A549 (cell line): ENCODE results near the gene NPAS2. TPM values are rescaled to one million over a fixed set of nuclear protein-coding genes. Genes with fewer than 3 reads are reported as not detected.
A peak's percentile ranks its signal among the peaks of the same experiment; 100 is the strongest.

Experiments used
- ATAC-seq, 2 experiments: fragments of 200-7000 bp in 1 of 2; fragments of >200 bp in 1 of 2; cut with Nextera tagmentation in 1 of 2; cut with Tn5 transposase in 1 of 2; 3 replicates each; pipeline versions ENCODE4 v1.8.0 to v1.9.1; 2018 to 2020; ENCODE audit warnings: mild to moderate bottlenecking in 1 of 2, moderate library complexity in 1 of 2
- CTCF ChIA-PET: fragments of 300-600 bp; sonication (Branson Sonifier 250); formaldehyde crosslinking; extraction: SDS; loops from one replicate; lab custom pipeline; 2021; ENCODE audit warnings: antibody characterized with exemption, inconsistent platforms; lab: Yijun Ruan, JAX
- POLR2A ChIA-PET: fragments of 350-600 bp; formaldehyde crosslinking; extraction: SDS; loops from one replicate; lab custom pipeline; 2021; ENCODE audit warnings: antibody characterized with exemption, inconsistent platforms; lab: Yijun Ruan, JAX
- DNase-seq, 2 experiments: peaks; one replicate each; pipeline versions ENCODE4 v3.0.0 to v3.0.0-alpha.2; 2011 to 2016; ENCODE audit warnings: low read depth in 1 of 2, low spot score in 1 of 2
- FAIRE-seq: peaks from 2 replicates; lab custom pipeline; 2011; peaks lifted over from hg19 to GRCh38; lab: Jason Lieb, UNC
- H3K27ac ChIP-seq, 2 experiments: fragments of >200 bp; sonication (Bioruptor Twin); formaldehyde crosslinking; 3 replicates each; pipeline ENCODE4 v1.5.1; 2016 to 2017
- H3K4me1 ChIP-seq: fragments of >200 bp; sonication (Bioruptor Twin); formaldehyde crosslinking; 3 replicates; pipeline ENCODE4 v1.6.1; 2016
- H3K4me2 ChIP-seq: fragments of >200 bp; sonication (Bioruptor Twin); formaldehyde crosslinking; 3 replicates; pipeline ENCODE4 v1.6.1; 2016
- H3K4me3 ChIP-seq: fragments of >200 bp; sonication (Bioruptor Twin); formaldehyde crosslinking; 3 replicates; pipeline ENCODE4 v1.5.1; 2016
- H3K9me3 ChIP-seq: fragments of >200 bp; sonication (Bioruptor Twin); formaldehyde crosslinking; 3 replicates; pipeline ENCODE4 v1.6.1; 2016
- CBX2 ChIP-seq: fragments of 200-600 bp; sonication (generic); IDR thresholded peaks from 2 replicates; pipeline ENCODE4 v1.6.1; 2016; ENCODE audit warnings: low read depth, mild to moderate bottlenecking, borderline replicate concordance
- EHF ChIP-seq: fragments of 250-450 bp; sonication (Bioruptor Pico); IDR thresholded peaks from 2 replicates; pipeline ENCODE4 v1.5.0; 2020; ENCODE audit warnings: mild to moderate bottlenecking
- FOSB ChIP-seq: fragments of 250-450 bp; sonication (Bioruptor Pico); IDR thresholded peaks from 2 replicates; pipeline ENCODE4 v1.5.0; 2020; ENCODE audit warnings: mild to moderate bottlenecking, moderate library complexity
- FOXS1 ChIP-seq: fragments of 250-450 bp; sonication (Bioruptor Pico); IDR thresholded peaks from 2 replicates; pipeline ENCODE4 v1.5.0; 2020; ENCODE audit warnings: mild to moderate bottlenecking, moderate library complexity
- GATA3 ChIP-seq: IDR thresholded peaks from 2 replicates; pipeline ENCODE4 v1.6.1; 2012; ENCODE audit warnings: borderline replicate concordance
- HDAC2 ChIP-seq: fragments of 200-600 bp; sonication (generic); IDR thresholded peaks from 2 replicates; pipeline ENCODE4 v1.6.1; 2016
- HOXA7 ChIP-seq: fragments of 250-450 bp; sonication (Bioruptor Pico); IDR thresholded peaks from 2 replicates; pipeline ENCODE4 v1.5.0; 2020; ENCODE audit warnings: mild to moderate bottlenecking, moderate library complexity
- HOXB5 ChIP-seq: fragments of 250-450 bp; sonication (Bioruptor Pico); IDR thresholded peaks from 2 replicates; pipeline ENCODE4 v1.5.0; 2020; ENCODE audit warnings: mild to moderate bottlenecking, moderate library complexity
- JUNB ChIP-seq: fragments of >200 bp; sonication (Bioruptor Twin); formaldehyde crosslinking; IDR thresholded peaks from 2 replicates; pipeline ENCODE4 v1.6.1; 2016
- KDM1A ChIP-seq: fragments of 200-600 bp; sonication (generic); IDR thresholded peaks from 2 replicates; pipeline ENCODE4 v1.6.1; 2016; ENCODE audit warnings: low read depth, mild to moderate bottlenecking
- KDM5A ChIP-seq: fragments of 200-600 bp; sonication (generic); IDR thresholded peaks from 2 replicates; pipeline ENCODE4 v1.6.1; 2016; ENCODE audit warnings: antibody characterized with exemption, mild to moderate bottlenecking
- MAFK ChIP-seq: fragments of 450-650 bp; IDR thresholded peaks from 2 replicates; pipeline ENCODE4 v1.6.1; 2014; ENCODE audit not compliant: partially characterized antibody
- MAZ ChIP-seq: fragments of 150-350 bp; IDR thresholded peaks from 2 replicates; pipeline ENCODE4 v1.6.1; 2014; ENCODE audit warnings: antibody characterized with exemption, low read depth, low read length, borderline replicate concordance
- MYC ChIP-seq: IDR thresholded peaks from 2 replicates; pipeline ENCODE4 v1.6.1; 2012; ENCODE audit warnings: mild to moderate bottlenecking, inconsistent platforms, low read length, improper control_type of control experiment, borderline replicate concordance
- NPAS2 ChIP-seq: fragments of 250-450 bp; sonication (Bioruptor Pico); IDR thresholded peaks from 2 replicates; pipeline ENCODE4 v1.8.0; 2022; ENCODE audit warnings: mild to moderate bottlenecking, moderate library complexity, borderline replicate concordance
- POLR2AphosphoS2 ChIP-seq: conservative IDR thresholded peaks from 2 replicates; pipeline ENCODE4 v1.6.1; 2012; ENCODE audit warnings: low read length, improper control_type of control experiment, inconsistent platforms
- RAD21 ChIP-seq, 2 experiments: fragments of >200 bp in 1 of 2; sonication (Bioruptor Twin) in 1 of 2; formaldehyde crosslinking in 1 of 2; IDR thresholded peaks in 1 of 2; conservative IDR thresholded peaks in 1 of 2; 2 replicates in 1 of 2; 3 replicates in 1 of 2; pipeline ENCODE4 v1.6.1; 2012 to 2018; ENCODE audit warnings: inconsistent platforms in 1 of 2
- RCOR1 ChIP-seq: fragments of 150-350 bp; IDR thresholded peaks from 2 replicates; pipeline ENCODE4 v1.6.1; 2014; ENCODE audit warnings: antibody characterized with exemption, low read length, low read depth
- SREBF2 ChIP-seq: fragments of 450-650 bp; IDR thresholded peaks from 2 replicates; pipeline ENCODE4 v1.6.1; 2014; ENCODE audit warnings: mild to moderate bottlenecking, moderate library complexity
- ZC3H11A ChIP-seq: fragments of 450-650 bp; IDR thresholded peaks from 2 replicates; pipeline ENCODE4 v1.6.1; 2014; ENCODE audit warnings: antibody characterized with exemption, mild to moderate bottlenecking
- ZFP36 ChIP-seq: fragments of 450-650 bp; IDR thresholded peaks from 2 replicates; pipeline ENCODE4 v1.6.1; 2014; ENCODE audit warnings: borderline replicate concordance; ENCODE audit not compliant: partially characterized antibody
- WGBS: methylation state at CpG from one replicate; pipeline ENCODE4 v1.1.6; 2017; ENCODE audit errors: missing lambda C conversion rate; 5-methylcytosine and 5-hydroxymethylcytosine counted together
- polyA plus RNA-seq, 4 experiments: library from polyadenylated mRNA; depleted of rRNA in 3 of 4; stranded (reverse); fragments of >200 nt; fragmentation: RNase III in 1 of 4; extraction: RNeasy Plus Mini Kit Qiagen cat#74134 plus additional on column Dnase treatment in 1 of 4; gene quantifications; 2 replicates in 3 of 4; 3 replicates in 1 of 4; pipeline ENCODE4 v1.2.3, GENCODE V29; 2011 to 2017
- TF ChIP-seq, protein P1 (sequence below): fragments of 200-600 bp; sonication (generic); IDR thresholded peaks from 2 replicates; pipeline ENCODE4 v1.6.1; 2016; ENCODE audit warnings: antibody characterized with exemption, mild to moderate bottlenecking, moderate library complexity
- TF ChIP-seq, protein P2 (sequence below): fragments of >200 bp; sonication (Bioruptor Twin); formaldehyde crosslinking; IDR thresholded peaks from 3 replicates; pipeline ENCODE4 v1.6.1; 2016
- TF ChIP-seq, protein P3 (sequence below): fragments of >200 bp; sonication (Bioruptor Twin); formaldehyde crosslinking; IDR thresholded peaks from 3 replicates; pipeline ENCODE4 v1.5.1; 2016
- TF ChIP-seq, protein P4 (sequence below): IDR thresholded peaks from 2 replicates; pipeline ENCODE4 v1.6.1; 2012; ENCODE audit warnings: low read depth, borderline replicate concordance
- TF ChIP-seq, protein P5 (sequence below): fragments of 250-450 bp; sonication (Bioruptor Pico); IDR thresholded peaks from 2 replicates; pipeline ENCODE4 v1.5.0; 2020; ENCODE audit warnings: low read depth, mild to moderate bottlenecking, moderate library complexity
- TF ChIP-seq, protein P6 (sequence below): fragments of 250-450 bp; sonication (Bioruptor Pico); IDR thresholded peaks from 2 replicates; pipeline ENCODE4 v1.5.0; 2021; ENCODE audit warnings: mild to moderate bottlenecking, moderate library complexity, borderline replicate concordance

NPAS2 gene
- polyA plus RNA-seq, 2 of the 4 experiments (the other 2 are of a cell fraction), result 31.4 to 56.1 TPM

DNA sequence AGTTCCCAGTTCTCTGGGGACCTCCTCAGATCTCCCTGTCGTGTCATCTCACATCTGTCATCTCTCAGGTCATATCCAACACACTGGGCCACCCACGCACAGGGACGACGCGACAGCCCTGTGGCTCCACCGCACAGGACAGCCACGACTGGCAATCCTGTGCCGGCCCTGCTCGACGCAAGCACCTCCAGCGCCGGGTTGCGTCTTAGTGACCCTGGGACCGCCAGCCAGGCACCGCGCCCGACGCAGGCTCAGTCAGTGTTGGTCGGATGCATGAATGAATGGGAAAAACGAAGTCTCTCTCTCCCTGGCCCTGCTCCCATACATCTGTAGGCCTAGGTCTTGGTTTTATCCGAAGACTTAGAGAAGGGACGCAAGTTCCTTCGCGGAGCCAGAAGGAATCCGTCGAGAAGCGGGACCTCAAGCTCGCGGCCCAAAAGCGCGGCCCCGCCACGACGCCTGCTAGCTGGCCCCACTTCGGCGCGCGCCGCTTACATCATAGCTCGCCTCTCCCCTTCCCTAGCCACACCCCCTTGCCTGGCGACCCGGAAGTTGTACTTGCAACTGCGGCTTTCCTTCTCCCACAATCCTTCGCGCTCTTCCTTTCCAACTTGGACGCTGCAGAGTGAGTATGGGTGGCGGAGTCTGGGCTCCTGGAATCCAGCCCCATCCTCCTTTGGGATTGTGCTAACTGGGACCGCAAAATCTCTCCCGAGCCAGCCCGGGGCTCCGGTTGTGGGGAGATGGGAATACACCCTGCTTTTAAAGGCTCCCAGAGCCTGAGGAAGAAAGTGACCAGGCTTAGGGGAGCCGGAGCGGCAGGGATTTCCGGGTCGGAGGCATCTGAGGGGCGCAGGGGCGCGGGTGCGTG is 182.0 kb downstream of the NPAS2 start, which contains the start of gene RPL31:
Gene RPL31 (plus strand): TSS at position 599 of the 871 bp plus-strand sequence. CDS start 413 bp downstream, outside the sequence.
- FAIRE-seq, result no peak
- POLR2A ChIA-PET, result interaction anchor here (0.6 to 2.8 kb wide), 21 partner anchors 15 to 439 kb away, joined by 3 to 22 read pairs (median 5); partner anchors contain the start of genes CNOT11, PDCL3 and TBC1D8
- H3K4me2 ChIP-seq, result peak within 1 kb of the TSS; percentile 98
- peak within 1 kb of the TSS; percentile 71 for H3K4me3 ChIP-seq
- H3K4me1 ChIP-seq, result peaks cover 39% of the 10 kb centered on the region
- CTCF ChIA-PET, result interaction anchor here (0.5 to 3.7 kb wide), 8 partner anchors 11 to 407 kb away, joined by 3 to 17 read pairs (median 3); no protein-coding TSS in a partner anchor
- peak; percentile 85 to 88 for ATAC-seq
- WGBS, result 20% methylated on average over 48 of the region's 59 CpGs
- H3K9me3 ChIP-seq, result no peaks in the 10 kb centered on the region
- peak within 1 kb of the TSS; percentile 86 to 98 for H3K27ac ChIP-seq
- peak; percentile 94 to 98 for DNase-seq
- TF ChIP-seq FOSB (CRISPR knock-in tag) (no peak), ZC3H11A (no peak), MAFK (no peak), CBX2 (no peak), HOXA7 (CRISPR knock-in tag) (no peak), HOXB5 (peak; percentile 89; the same call in 1 of the 2 replicates), POLR2AphosphoS2 (no peak), RCOR1 (no peak), RAD21 (conservative IDR thresholded peaks at IDR 0.05 in 1 of 2, IDR thresholded peaks at IDR 0.05 in 1 of 2) (no peak), GATA3 (peak; percentile 45), MAZ (no peak), MYC (peak; percentile 59; the same call in 1 of the 2 replicates), KDM1A (no peak), SREBF2 (no peak), FOXS1 (CRISPR knock-in tag) (peak; percentile 24; the same call in 1 of the 2 replicates), NPAS2 (CRISPR knock-in tag) (no peak), ZFP36 (no peak), JUNB (no peak), KDM5A (no peak), HDAC2 (peak; percentile 27; the same call in 1 of the 2 replicates), EHF (CRISPR knock-in tag) (0 out of 2 replicates have a peak, but pooled peaks have one; percentile 50)
- TF ChIP-seq, protein P1, sequence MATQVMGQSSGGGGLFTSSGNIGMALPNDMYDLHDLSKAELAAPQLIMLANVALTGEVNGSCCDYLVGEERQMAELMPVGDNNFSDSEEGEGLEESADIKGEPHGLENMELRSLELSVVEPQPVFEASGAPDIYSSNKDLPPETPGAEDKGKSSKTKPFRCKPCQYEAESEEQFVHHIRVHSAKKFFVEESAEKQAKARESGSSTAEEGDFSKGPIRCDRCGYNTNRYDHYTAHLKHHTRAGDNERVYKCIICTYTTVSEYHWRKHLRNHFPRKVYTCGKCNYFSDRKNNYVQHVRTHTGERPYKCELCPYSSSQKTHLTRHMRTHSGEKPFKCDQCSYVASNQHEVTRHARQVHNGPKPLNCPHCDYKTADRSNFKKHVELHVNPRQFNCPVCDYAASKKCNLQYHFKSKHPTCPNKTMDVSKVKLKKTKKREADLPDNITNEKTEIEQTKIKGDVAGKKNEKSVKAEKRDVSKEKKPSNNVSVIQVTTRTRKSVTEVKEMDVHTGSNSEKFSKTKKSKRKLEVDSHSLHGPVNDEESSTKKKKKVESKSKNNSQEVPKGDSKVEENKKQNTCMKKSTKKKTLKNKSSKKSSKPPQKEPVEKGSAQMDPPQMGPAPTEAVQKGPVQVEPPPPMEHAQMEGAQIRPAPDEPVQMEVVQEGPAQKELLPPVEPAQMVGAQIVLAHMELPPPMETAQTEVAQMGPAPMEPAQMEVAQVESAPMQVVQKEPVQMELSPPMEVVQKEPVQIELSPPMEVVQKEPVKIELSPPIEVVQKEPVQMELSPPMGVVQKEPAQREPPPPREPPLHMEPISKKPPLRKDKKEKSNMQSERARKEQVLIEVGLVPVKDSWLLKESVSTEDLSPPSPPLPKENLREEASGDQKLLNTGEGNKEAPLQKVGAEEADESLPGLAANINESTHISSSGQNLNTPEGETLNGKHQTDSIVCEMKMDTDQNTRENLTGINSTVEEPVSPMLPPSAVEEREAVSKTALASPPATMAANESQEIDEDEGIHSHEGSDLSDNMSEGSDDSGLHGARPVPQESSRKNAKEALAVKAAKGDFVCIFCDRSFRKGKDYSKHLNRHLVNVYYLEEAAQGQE, result 0 out of 2 replicates have a peak, but pooled peaks have one; percentile 14
- TF ChIP-seq, protein P2, sequence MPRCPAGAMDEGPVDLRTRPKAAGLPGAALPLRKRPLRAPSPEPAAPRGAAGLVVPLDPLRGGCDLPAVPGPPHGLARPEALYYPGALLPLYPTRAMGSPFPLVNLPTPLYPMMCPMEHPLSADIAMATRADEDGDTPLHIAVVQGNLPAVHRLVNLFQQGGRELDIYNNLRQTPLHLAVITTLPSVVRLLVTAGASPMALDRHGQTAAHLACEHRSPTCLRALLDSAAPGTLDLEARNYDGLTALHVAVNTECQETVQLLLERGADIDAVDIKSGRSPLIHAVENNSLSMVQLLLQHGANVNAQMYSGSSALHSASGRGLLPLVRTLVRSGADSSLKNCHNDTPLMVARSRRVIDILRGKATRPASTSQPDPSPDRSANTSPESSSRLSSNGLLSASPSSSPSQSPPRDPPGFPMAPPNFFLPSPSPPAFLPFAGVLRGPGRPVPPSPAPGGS, result peak; percentile 98
- TF ChIP-seq, protein P3, sequence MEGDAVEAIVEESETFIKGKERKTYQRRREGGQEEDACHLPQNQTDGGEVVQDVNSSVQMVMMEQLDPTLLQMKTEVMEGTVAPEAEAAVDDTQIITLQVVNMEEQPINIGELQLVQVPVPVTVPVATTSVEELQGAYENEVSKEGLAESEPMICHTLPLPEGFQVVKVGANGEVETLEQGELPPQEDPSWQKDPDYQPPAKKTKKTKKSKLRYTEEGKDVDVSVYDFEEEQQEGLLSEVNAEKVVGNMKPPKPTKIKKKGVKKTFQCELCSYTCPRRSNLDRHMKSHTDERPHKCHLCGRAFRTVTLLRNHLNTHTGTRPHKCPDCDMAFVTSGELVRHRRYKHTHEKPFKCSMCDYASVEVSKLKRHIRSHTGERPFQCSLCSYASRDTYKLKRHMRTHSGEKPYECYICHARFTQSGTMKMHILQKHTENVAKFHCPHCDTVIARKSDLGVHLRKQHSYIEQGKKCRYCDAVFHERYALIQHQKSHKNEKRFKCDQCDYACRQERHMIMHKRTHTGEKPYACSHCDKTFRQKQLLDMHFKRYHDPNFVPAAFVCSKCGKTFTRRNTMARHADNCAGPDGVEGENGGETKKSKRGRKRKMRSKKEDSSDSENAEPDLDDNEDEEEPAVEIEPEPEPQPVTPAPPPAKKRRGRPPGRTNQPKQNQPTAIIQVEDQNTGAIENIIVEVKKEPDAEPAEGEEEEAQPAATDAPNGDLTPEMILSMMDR, result no peak
- TF ChIP-seq, protein P4, sequence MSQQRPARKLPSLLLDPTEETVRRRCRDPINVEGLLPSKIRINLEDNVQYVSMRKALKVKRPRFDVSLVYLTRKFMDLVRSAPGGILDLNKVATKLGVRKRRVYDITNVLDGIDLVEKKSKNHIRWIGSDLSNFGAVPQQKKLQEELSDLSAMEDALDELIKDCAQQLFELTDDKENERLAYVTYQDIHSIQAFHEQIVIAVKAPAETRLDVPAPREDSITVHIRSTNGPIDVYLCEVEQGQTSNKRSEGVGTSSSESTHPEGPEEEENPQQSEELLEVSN, result peak; percentile 100
- TF ChIP-seq, protein P5, sequence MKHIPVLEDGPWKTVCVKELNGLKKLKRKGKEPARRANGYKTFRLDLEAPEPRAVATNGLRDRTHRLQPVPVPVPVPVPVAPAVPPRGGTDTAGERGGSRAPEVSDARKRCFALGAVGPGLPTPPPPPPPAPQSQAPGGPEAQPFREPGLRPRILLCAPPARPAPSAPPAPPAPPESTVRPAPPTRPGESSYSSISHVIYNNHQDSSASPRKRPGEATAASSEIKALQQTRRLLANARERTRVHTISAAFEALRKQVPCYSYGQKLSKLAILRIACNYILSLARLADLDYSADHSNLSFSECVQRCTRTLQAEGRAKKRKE (CRISPR knock-in tag), result peak; percentile 83
- TF ChIP-seq, protein P6, sequence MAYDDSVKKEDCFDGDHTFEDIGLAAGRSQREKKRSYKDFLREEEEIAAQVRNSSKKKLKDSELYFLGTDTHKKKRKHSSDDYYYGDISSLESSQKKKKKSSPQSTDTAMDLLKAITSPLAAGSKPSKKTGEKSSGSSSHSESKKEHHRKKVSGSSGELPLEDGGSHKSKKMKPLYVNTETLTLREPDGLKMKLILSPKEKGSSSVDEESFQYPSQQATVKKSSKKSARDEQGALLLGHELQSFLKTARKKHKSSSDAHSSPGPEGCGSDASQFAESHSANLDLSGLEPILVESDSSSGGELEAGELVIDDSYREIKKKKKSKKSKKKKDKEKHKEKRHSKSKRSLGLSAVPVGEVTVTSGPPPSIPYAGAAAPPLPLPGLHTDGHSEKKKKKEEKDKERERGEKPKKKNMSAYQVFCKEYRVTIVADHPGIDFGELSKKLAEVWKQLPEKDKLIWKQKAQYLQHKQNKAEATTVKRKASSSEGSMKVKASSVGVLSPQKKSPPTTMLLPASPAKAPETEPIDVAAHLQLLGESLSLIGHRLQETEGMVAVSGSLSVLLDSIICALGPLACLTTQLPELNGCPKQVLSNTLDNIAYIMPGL (CRISPR knock-in tag), result peak; percentile 70; the same call in 1 of the 2 replicates
